HG03378 (cell line): ENCODE measurements around the gene SHOC2.

Experiments
- ATAC-seq: cut with Tn5 transposase; IDR thresholded peaks from one replicate; pipeline ENCODE4 v1.9.1; 2021; ENCODE audit warnings: mild to moderate bottlenecking, moderate library complexity; ENCODE audit not compliant: unreplicated experiment

SHOC2 gene

GRCh38 chr10:110939419-110939818 is 20.0 kb downstream of the SHOC2 start:
- no peak for ATAC-seq

GRCh38 chr10:110944792-110945396 is 25.5 kb downstream of the SHOC2 start:
- no peak for ATAC-seq

- ATAC-seq, result no peak
Measured at GRCh38 chr10:110946496-110946895, 27.1 kb downstream of the SHOC2 start.

GRCh38 chr10:110947061-110947595 is 27.7 kb downstream of the SHOC2 start:
- ATAC-seq, result no peak

- no peak for ATAC-seq
Measured at GRCh38 chr10:110951381-110951780, 32.0 kb downstream of the SHOC2 start.

- no peak for ATAC-seq
Measured at GRCh38 chr10:110957606-110958005, 38.2 kb downstream of the SHOC2 start.

- ATAC-seq, result no peak
Measured at GRCh38 chr10:110959379-110960332, 40.3 kb downstream of the SHOC2 start.

GRCh38 chr10:110960333-110960712 is 40.9 kb downstream of the SHOC2 start:
- no peak for ATAC-seq

- no peak for ATAC-seq
Measured at GRCh38 chr10:110962443-110962842, 43.0 kb downstream of the SHOC2 start.

GRCh38 chr10:110963162-110963561 is 43.8 kb downstream of the SHOC2 start:
- no peak for ATAC-seq

- no peak for ATAC-seq
Measured at GRCh38 chr10:110964681-110965080, 45.3 kb downstream of the SHOC2 start.

GRCh38 chr10:110965216-110965615 is 45.8 kb downstream of the SHOC2 start:
- no peak for ATAC-seq

GRCh38 chr10:110966146-110966545 is 46.7 kb downstream of the SHOC2 start:
- no peak for ATAC-seq

GRCh38 chr10:110967009-110967630 is 47.7 kb downstream of the SHOC2 start:
- no peak for ATAC-seq

GRCh38 chr10:110967645-110968044 is 48.2 kb downstream of the SHOC2 start:
- ATAC-seq, result peak; percentile 64

- ATAC-seq, result no peak
Measured at GRCh38 chr10:110969183-110969582, 49.8 kb downstream of the SHOC2 start.

GRCh38 chr10:110971638-110972037 is 52.2 kb downstream of the SHOC2 start:
- no peak for ATAC-seq

- ATAC-seq, result no peak
Measured at GRCh38 chr10:110972231-110973134, 53.1 kb downstream of the SHOC2 start.

GRCh38 chr10:110973400-110973799 is 54.0 kb downstream of the SHOC2 start:
- ATAC-seq, result peak; percentile 60

- ATAC-seq, result no peak
Measured at GRCh38 chr10:110976577-110976976, 57.2 kb downstream of the SHOC2 start.
